GM18873 (cell line): ENCODE data around the gene SNRPA1.

Source experiments
- ATAC-seq: cut with Tn5 transposase; IDR thresholded peaks from one replicate; pipeline ENCODE4 v1.9.1; 2021; ENCODE audit warnings: mild to moderate bottlenecking, moderate library complexity, moderate number of reproducible peaks; ENCODE audit not compliant: unreplicated experiment, low FRiP score

The SNRPA1 gene

GRCh38 chr15:101244036-101244781, 50.8 kb downstream of the SNRPA1 start:
- ATAC-seq: no peak

GRCh38 chr15:101243420-101243819, 51.6 kb downstream of the SNRPA1 start:
- ATAC-seq: no peak

GRCh38 chr15:101242999-101243336, 52.1 kb downstream of the SNRPA1 start:
- ATAC-seq: no peak

GRCh38 chr15:101242160-101242998, 52.7 kb downstream of the SNRPA1 start:
- ATAC-seq: peak; percentile 79

- no peak for ATAC-seq
These were observed 54.7 kb downstream of the SNRPA1 start for GRCh38 chr15:101240358-101240757.

GRCh38 chr15:101239724-101240136, 55.3 kb downstream of the SNRPA1 start:
- ATAC-seq: no peak

- no peak for ATAC-seq
These were observed 57.8 kb downstream of the SNRPA1 start for GRCh38 chr15:101237251-101237650.

GRCh38 chr15:101233651-101234280, 61.3 kb downstream of the SNRPA1 start:
- no peak for ATAC-seq

- no peak for ATAC-seq
These were observed 62.4 kb downstream of the SNRPA1 start for GRCh38 chr15:101232677-101233076.
